HepG2 (cell line): ENCODE measurements around the gene HPS3. TPM values are rescaled to one million over a fixed set of nuclear protein-coding genes. Genes with fewer than 3 reads are reported as not detected.

Experiments used
- AGO1 ChIP-seq: fragments of 200-400 bp; formaldehyde crosslinking; IDR thresholded peaks from 2 replicates; pipeline ENCODE4 v1.6.1; 2017; ENCODE audit warnings: mild to moderate bottlenecking, low read depth, low read length, moderate library complexity; ENCODE audit not compliant: poor library complexity, severe bottlenecking
- BRCA1 ChIP-seq: sonication (generic); formaldehyde crosslinking; IDR thresholded peaks from 2 replicates; pipeline ENCODE4 v1.4.0; 2020; ENCODE audit warnings: missing genetic modification reagents
- KDM2A ChIP-seq: sonication (generic); formaldehyde crosslinking; IDR thresholded peaks from 2 replicates; pipeline ENCODE4 v1.4.0; 2020; ENCODE audit warnings: low read depth, missing genetic modification reagents, borderline replicate concordance
- KDM5A ChIP-seq: fragments of 200-600 bp; sonication (generic); IDR thresholded peaks from 2 replicates; pipeline ENCODE4 v1.7.0; 2018; ENCODE audit warnings: antibody characterized with exemption, mild to moderate bottlenecking, low read length, borderline replicate concordance
- NAIF1 ChIP-seq: sonication (generic); formaldehyde crosslinking; IDR thresholded peaks from 2 replicates; pipeline ENCODE4 v1.5.0; 2020; ENCODE audit warnings: mild to moderate bottlenecking, missing genetic modification reagents, borderline replicate concordance
- RCOR2 ChIP-seq: IDR thresholded peaks from 2 replicates; pipeline ENCODE4 v1.6.1; 2016; ENCODE audit warnings: missing biosample characterization, missing genetic modification reagents
- RXRA ChIP-seq: sonication (generic); formaldehyde crosslinking; IDR thresholded peaks from 2 replicates; pipeline ENCODE4 v1.5.1; 2020; ENCODE audit warnings: missing genetic modification reagents
- SAP130 ChIP-seq: IDR thresholded peaks from 2 replicates; pipeline ENCODE4 v1.6.1; 2016; ENCODE audit warnings: low read depth
- SIX4 ChIP-seq: sonication (generic); formaldehyde crosslinking; IDR thresholded peaks from 2 replicates; pipeline ENCODE4 v1.4.0; 2020; ENCODE audit warnings: missing genetic modification reagents
- SOX13 ChIP-seq, 3 experiments: fragments of 450-650 bp in 1 of 3; sonication (generic) in 1 of 3; formaldehyde crosslinking in 1 of 3; IDR thresholded peaks in 2 of 3; conservative IDR thresholded peaks in 1 of 3; 2 replicates each; pipeline versions ENCODE4 v1.5.0 to v1.6.1; 2016 to 2020; ENCODE audit warnings: antibody characterized with exemption in 1 of 3, mild to moderate bottlenecking in 1 of 3, missing compliant biosample characterization in 1 of 3, missing genetic modification reagents in 1 of 3, moderate library complexity in 1 of 3
- ZNF264 ChIP-seq: sonication (generic); formaldehyde crosslinking; IDR thresholded peaks from 2 replicates; pipeline ENCODE4 v1.4.0; 2020; ENCODE audit warnings: missing genetic modification reagents
- ZNF772 ChIP-seq: sonication (generic); formaldehyde crosslinking; IDR thresholded peaks from 2 replicates; pipeline ENCODE4 v1.5.0; 2020; ENCODE audit warnings: mild to moderate bottlenecking, missing genetic modification reagents
- polyA plus RNA-seq, 8 experiments: library from polyadenylated mRNA; depleted of rRNA in 3 of 8; stranded (reverse) in 7 of 8; unstranded in 1 of 8; fragments of >200 nt; fragmentation: Illumina TruSeq in 4 of 8; extraction: Trizol in 4 of 8; gene quantifications; 2 replicates each; pipeline versions ENCODE4 v1.2.1 to v1.2.3, GENCODE V29; 2011 to 2016; ENCODE audit warnings: low read depth in 4 of 8, missing spikeins in 1 of 8, mixed read lengths in 1 of 8; ENCODE audit not compliant: insufficient read depth in 1 of 8
- total RNA-seq, 5 experiments: library from RNA; depleted of rRNA; stranded (reverse); fragments of >200 nt; fragmentation: Illumina TruSeq; extraction: Trizol; gene quantifications; 2 replicates each; pipeline ENCODE4 v1.2.3, GENCODE V29; 2016; ENCODE audit warnings: low read depth in 1 of 5
- TF ChIP-seq, protein P1 (sequence below): sonication (generic); formaldehyde crosslinking; IDR thresholded peaks from 2 replicates; pipeline ENCODE4 v1.4.0; 2020; ENCODE audit warnings: mild to moderate bottlenecking, missing genetic modification reagents, borderline replicate concordance
- TF ChIP-seq, protein P2 (sequence below): IDR thresholded peaks from 2 replicates; pipeline ENCODE4 v1.6.1; 2016; ENCODE audit warnings: mild to moderate bottlenecking
- TF ChIP-seq, protein P3 (sequence below): sonication (generic); formaldehyde crosslinking; IDR thresholded peaks from 2 replicates; pipeline ENCODE4 v1.4.0; 2020; ENCODE audit warnings: missing genetic modification reagents, borderline replicate concordance
- TF ChIP-seq, protein P4 (sequence below): IDR thresholded peaks from 2 replicates; pipeline ENCODE4 v1.6.1; 2018; ENCODE audit warnings: missing genetic modification reagents, mild to moderate bottlenecking, missing compliant biosample characterization

HPS3 gene
- total and polyA plus RNA-seq, 2 of the 13 experiments (the other 11 are each of a cell fraction or from before 2014, with no cell fraction given) = 9.5 to 18.9 TPM

DNA sequence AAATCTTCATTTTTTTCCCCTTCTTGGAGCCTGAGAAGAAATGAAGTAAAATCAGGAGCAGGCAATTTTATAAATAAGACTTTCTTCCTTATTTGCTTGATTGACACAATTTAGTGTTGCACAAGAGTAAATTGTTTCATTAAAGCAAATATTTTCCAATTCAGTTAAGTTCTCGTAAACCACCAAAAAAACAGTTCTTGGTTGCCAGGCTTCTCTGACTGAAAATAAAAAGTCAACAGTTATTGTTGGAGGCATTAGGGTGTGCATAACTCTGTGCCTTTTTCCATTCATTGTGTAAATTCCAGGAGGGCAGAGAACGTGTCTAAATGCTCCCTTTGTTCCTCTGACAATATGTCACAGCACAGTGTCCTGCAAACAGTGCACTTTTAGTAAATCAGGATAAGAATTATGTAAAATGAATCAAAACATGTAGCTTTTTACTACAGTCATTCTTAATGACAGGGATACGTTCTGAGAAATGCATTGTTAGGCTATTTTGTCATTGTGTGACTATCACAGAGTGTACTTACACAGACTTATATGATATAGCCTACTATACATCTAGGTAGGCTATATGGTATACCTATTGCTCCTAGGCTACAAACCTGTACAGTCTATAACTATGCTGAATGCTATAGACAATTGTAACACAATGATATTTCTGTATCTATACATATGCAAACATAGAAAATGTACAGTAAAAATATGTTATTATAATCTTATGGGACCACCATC lies 92.5 kb downstream of the HPS3 start, which contains the start of gene CP (continued):
- 0 out of 2 replicates have a peak, but pooled peaks have one; percentile 42 for TF ChIP-seq SIX4 (CRISPR knock-in tag)
- peak; percentile 76 for TF ChIP-seq RCOR2 (CRISPR knock-in tag)
- no peak for TF ChIP-seq NAIF1 (CRISPR knock-in tag)
- 0 out of 2 replicates have a peak, but pooled peaks have one; percentile 21 for TF ChIP-seq ZNF772 (CRISPR knock-in tag)
- no peak for TF ChIP-seq KDM2A
- TF ChIP-seq SAP130 (CRISPR knock-in tag) = peak; percentile 95
- TF ChIP-seq BRCA1 (CRISPR knock-in tag) = peak; percentile 35; the same call in 1 of the 2 replicates
- no peak for TF ChIP-seq AGO1
- peak; percentile 97 for TF ChIP-seq SOX13 (IDR thresholded peaks at IDR 0.05)
- TF ChIP-seq SOX13 (CRISPR knock-in tag; conservative IDR thresholded peaks at IDR 0.05 in 1 of 2, IDR thresholded peaks at IDR 0.05 in 1 of 2) = peak in 1 of 2 experiments; percentile 99; a peak in 2 of 4 replicates
- 0 out of 2 replicates have a peak, but pooled peaks have one; percentile 44 for TF ChIP-seq ZNF264 (CRISPR knock-in tag)
- TF ChIP-seq, protein P1, sequence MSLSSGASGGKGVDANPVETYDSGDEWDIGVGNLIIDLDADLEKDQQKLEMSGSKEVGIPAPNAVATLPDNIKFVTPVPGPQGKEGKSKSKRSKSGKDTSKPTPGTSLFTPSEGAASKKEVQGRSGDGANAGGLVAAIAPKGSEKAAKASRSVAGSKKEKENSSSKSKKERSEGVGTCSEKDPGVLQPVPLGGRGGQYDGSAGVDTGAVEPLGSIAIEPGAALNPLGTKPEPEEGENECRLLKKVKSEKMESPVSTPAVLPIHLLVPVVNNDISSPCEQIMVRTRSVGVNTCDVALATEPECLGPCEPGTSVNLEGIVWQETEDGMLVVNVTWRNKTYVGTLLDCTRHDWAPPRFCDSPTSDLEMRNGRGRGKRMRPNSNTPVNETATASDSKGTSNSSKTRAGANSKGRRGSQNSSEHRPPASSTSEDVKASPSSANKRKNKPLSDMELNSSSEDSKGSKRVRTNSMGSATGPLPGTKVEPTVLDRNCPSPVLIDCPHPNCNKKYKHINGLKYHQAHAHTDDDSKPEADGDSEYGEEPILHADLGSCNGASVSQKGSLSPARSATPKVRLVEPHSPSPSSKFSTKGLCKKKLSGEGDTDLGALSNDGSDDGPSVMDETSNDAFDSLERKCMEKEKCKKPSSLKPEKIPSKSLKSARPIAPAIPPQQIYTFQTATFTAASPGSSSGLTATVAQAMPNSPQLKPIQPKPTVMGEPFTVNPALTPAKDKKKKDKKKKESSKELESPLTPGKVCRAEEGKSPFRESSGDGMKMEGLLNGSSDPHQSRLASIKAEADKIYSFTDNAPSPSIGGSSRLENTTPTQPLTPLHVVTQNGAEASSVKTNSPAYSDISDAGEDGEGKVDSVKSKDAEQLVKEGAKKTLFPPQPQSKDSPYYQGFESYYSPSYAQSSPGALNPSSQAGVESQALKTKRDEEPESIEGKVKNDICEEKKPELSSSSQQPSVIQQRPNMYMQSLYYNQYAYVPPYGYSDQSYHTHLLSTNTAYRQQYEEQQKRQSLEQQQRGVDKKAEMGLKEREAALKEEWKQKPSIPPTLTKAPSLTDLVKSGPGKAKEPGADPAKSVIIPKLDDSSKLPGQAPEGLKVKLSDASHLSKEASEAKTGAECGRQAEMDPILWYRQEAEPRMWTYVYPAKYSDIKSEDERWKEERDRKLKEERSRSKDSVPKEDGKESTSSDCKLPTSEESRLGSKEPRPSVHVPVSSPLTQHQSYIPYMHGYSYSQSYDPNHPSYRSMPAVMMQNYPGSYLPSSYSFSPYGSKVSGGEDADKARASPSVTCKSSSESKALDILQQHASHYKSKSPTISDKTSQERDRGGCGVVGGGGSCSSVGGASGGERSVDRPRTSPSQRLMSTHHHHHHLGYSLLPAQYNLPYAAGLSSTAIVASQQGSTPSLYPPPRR (CRISPR knock-in tag) = 0 out of 2 replicates have a peak, but pooled peaks have one; percentile 36
- no peak for TF ChIP-seq RXRA (CRISPR knock-in tag)
- TF ChIP-seq, protein P2, sequence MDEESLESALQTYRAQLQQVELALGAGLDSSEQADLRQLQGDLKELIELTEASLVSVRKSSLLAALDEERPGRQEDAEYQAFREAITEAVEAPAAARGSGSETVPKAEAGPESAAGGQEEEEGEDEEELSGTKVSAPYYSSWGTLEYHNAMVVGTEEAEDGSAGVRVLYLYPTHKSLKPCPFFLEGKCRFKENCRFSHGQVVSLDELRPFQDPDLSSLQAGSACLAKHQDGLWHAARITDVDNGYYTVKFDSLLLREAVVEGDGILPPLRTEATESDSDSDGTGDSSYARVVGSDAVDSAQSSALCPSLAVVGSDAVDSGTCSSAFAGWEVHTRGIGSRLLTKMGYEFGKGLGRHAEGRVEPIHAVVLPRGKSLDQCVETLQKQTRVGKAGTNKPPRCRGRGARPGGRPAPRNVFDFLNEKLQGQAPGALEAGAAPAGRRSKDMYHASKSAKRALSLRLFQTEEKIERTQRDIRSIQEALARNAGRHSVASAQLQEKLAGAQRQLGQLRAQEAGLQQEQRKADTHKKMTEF = peak; percentile 79
- TF ChIP-seq, protein P3, sequence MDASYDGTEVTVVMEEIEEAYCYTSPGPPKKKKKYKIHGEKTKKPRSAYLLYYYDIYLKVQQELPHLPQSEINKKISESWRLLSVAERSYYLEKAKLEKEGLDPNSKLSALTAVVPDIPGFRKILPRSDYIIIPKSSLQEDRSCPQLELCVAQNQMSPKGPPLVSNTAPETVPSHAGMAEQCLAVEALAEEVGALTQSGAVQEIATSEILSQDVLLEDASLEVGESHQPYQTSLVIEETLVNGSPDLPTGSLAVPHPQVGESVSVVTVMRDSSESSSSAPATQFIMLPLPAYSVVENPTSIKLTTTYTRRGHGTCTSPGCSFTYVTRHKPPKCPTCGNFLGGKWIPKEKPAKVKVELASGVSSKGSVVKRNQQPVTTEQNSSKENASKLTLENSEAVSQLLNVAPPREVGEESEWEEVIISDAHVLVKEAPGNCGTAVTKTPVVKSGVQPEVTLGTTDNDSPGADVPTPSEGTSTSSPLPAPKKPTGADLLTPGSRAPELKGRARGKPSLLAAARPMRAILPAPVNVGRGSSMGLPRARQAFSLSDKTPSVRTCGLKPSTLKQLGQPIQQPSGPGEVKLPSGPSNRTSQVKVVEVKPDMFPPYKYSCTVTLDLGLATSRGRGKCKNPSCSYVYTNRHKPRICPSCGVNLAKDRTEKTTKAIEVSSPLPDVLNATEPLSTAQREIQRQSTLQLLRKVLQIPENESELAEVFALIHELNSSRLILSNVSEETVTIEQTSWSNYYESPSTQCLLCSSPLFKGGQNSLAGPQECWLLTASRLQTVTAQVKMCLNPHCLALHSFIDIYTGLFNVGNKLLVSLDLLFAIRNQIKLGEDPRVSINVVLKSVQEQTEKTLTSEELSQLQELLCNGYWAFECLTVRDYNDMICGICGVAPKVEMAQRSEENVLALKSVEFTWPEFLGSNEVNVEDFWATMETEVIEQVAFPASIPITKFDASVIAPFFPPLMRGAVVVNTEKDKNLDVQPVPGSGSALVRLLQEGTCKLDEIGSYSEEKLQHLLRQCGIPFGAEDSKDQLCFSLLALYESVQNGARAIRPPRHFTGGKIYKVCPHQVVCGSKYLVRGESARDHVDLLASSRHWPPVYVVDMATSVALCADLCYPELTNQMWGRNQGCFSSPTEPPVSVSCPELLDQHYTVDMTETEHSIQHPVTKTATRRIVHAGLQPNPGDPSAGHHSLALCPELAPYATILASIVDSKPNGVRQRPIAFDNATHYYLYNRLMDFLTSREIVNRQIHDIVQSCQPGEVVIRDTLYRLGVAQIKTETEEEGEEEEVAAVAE (CRISPR knock-in tag) = peak; percentile 63; the same call in 1 of the 2 replicates
- TF ChIP-seq, protein P4, sequence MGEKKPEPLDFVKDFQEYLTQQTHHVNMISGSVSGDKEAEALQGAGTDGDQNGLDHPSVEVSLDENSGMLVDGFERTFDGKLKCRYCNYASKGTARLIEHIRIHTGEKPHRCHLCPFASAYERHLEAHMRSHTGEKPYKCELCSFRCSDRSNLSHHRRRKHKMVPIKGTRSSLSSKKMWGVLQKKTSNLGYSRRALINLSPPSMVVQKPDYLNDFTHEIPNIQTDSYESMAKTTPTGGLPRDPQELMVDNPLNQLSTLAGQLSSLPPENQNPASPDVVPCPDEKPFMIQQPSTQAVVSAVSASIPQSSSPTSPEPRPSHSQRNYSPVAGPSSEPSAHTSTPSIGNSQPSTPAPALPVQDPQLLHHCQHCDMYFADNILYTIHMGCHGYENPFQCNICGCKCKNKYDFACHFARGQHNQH (CRISPR knock-in tag) = peak; percentile 87; the same call in 1 of the 2 replicates
- TF ChIP-seq KDM5A = peak; percentile 54; the same call in 1 of the 2 replicates
